Fibroblast of lung (primary cell): Measurements from ENCODE around the gene RASSF4. TPM values are rescaled to one million over a fixed set of nuclear protein-coding genes. Genes with fewer than 3 reads are reported as not detected.

Experiments used
- DNase-seq, 2 donors: peaks; one replicate each; pipeline versions ENCODE4 v3.0.0 to v3.0.0-alpha.2; 2010; ENCODE audit warnings: low read depth in 2 of 2
- H2AFZ ChIP-seq: 2 replicates; pipeline ENCODE4 v1.5.1; 2012; ENCODE audit warnings: low read length, control low read depth, inconsistent platforms
- H3K27ac ChIP-seq: 2 replicates; pipeline ENCODE4 v1.5.1; 2011; ENCODE audit warnings: low read length, control low read depth; ENCODE audit not compliant: insufficient read depth
- H3K27me3 ChIP-seq: 2 replicates; pipeline ENCODE4 v1.5.1; 2011; ENCODE audit warnings: mild to moderate bottlenecking, low read length; ENCODE audit not compliant: control insufficient read depth, insufficient read depth
- H3K36me3 ChIP-seq: 2 replicates; pipeline ENCODE4 v1.5.1; 2011; ENCODE audit warnings: low read length; ENCODE audit not compliant: control insufficient read depth, insufficient read depth
- H3K4me1 ChIP-seq: 2 replicates; pipeline ENCODE4 v1.5.1; 2011; ENCODE audit warnings: low read length; ENCODE audit not compliant: control insufficient read depth, insufficient read depth; ENCODE audit errors: extremely low read depth
- H3K4me2 ChIP-seq: 2 replicates; pipeline ENCODE4 v1.5.1; 2011; ENCODE audit warnings: low read length, control low read depth; ENCODE audit not compliant: insufficient read depth; ENCODE audit errors: extremely low read depth
- H3K4me3 ChIP-seq, 4 experiments: fragments of 200-600 bp in 1 of 4; sonication (generic) in 1 of 4; replicated peaks in 1 of 4; 2 replicates each; pipeline ENCODE4 v1.5.1; 2011 to 2016; ENCODE audit warnings: low read length in 4 of 4, low read depth in 3 of 4, mild to moderate bottlenecking in 3 of 4, control low read depth in 2 of 4, inconsistent platforms in 1 of 4, mixed read lengths in 1 of 4; ENCODE audit not compliant: insufficient read depth in 1 of 4; ENCODE audit errors: control extremely low read depth in 1 of 4
- H3K79me2 ChIP-seq: 2 replicates; pipeline ENCODE4 v1.5.1; 2012; ENCODE audit warnings: mild to moderate bottlenecking, low read length, inconsistent platforms; ENCODE audit not compliant: control insufficient read depth, insufficient read depth
- H3K9ac ChIP-seq: 2 replicates; pipeline ENCODE4 v1.5.1; 2011; ENCODE audit warnings: mild to moderate bottlenecking, low read length, control low read depth; ENCODE audit not compliant: insufficient read depth
- H3K9me3 ChIP-seq: 2 replicates; pipeline ENCODE4 v1.5.1; 2012; ENCODE audit warnings: low read depth, low read length; ENCODE audit not compliant: control insufficient read depth, insufficient read depth
- H4K20me1 ChIP-seq: 2 replicates; pipeline ENCODE4 v1.5.1; 2011; ENCODE audit warnings: low read length; ENCODE audit not compliant: control insufficient read depth, insufficient read depth; ENCODE audit errors: extremely low read depth
- CTCF ChIP-seq, 2 donors: IDR thresholded peaks in 1 of 2; conservative IDR thresholded peaks in 1 of 2; 1 replicate in 1 of 2; 2 replicates in 1 of 2; pipeline ENCODE4 v1.5.1; 2011 to 2012; ENCODE audit warnings: low read length in 2 of 2, control low read depth in 1 of 2, inconsistent platforms in 1 of 2, low read depth in 1 of 2, mild to moderate bottlenecking in 1 of 2
- EZH2 ChIP-seq: IDR thresholded peaks from 2 replicates; pipeline ENCODE4 v1.5.1; 2012; ENCODE audit warnings: low read length, control low read depth, mild to moderate bottlenecking; ENCODE audit errors: missing control alignments
- polyA plus RNA-seq, 2 donors: library from polyadenylated mRNA; depleted of rRNA in 1 of 2; stranded (reverse) in 1 of 2; unstranded in 1 of 2; fragments of >200 nt; gene quantifications; 2 replicates each; pipeline ENCODE4 v1.2.1, GENCODE V29; 2011 to 2012; ENCODE audit warnings: missing spikeins in 1 of 2
- total RNA-seq: library from RNA; depleted of rRNA; stranded (reverse); fragments of >200 nt; gene quantifications from 2 replicates; pipeline ENCODE4 v1.2.1, GENCODE V29; 2014

Gene RASSF4
- total and polyA plus RNA-seq, 2 donors (not counting 1 experiment from before 2014, with no cell fraction given) = 6.4 to 11.4 TPM

- Histone ChIP-seq H3K36me3 (peaks cover 4% of the 10 kb centered on the region), H3K4me3 (peak overlapping the region; percentile 16 to 51 (median 36)), H3K4me1 (peaks cover 22% of the 10 kb centered on the region), H4K20me1 (no peaks in the 10 kb centered on the region), H3K79me2 (peaks cover 7% of the 10 kb centered on the region), H3K9me3 (no peaks in the 10 kb centered on the region), H3K9ac (peak overlapping the region; percentile 49), H2AFZ (peak overlapping the region; percentile 49), H3K4me2 (peak overlapping the region; percentile 92), H3K27ac (peak overlapping the region; percentile 7), H3K27me3 (no peaks in the 10 kb centered on the region)
- TF ChIP-seq CTCF (conservative IDR thresholded peaks at IDR 0.05 in 1 of 2, IDR thresholded peaks at IDR 0.05 in 1 of 2; ENCODE audit: low read depth in 1 of 2, low read length in 2 of 2) (peak; percentile 52 to 93), EZH2 (no peak)
- DNase-seq = peak; percentile 47 to 54
Observed at GRCh38 chr10:44974628-44975430, 15.2 kb downstream of the RASSF4 start.

- Histone ChIP-seq H3K36me3 (peaks cover 4% of the 10 kb centered on the region), H3K27me3 (no peaks in the 10 kb centered on the region), H4K20me1 (no peaks in the 10 kb centered on the region), H3K9ac (no peak overlapping the region), H3K4me1 (peaks cover 29% of the 10 kb centered on the region), H3K9me3 (no peaks in the 10 kb centered on the region), H3K4me3 (peak overlapping the region in 1 of 4 experiments; percentile 85), H3K27ac (no peak overlapping the region), H2AFZ (no peak overlapping the region), H3K79me2 (peaks cover 7% of the 10 kb centered on the region), H3K4me2 (peak overlapping the region; percentile 57)
- no peak for TF ChIP-seq EZH2
- no peak for TF ChIP-seq CTCF (conservative IDR thresholded peaks at IDR 0.05 in 1 of 2, IDR thresholded peaks at IDR 0.05 in 1 of 2; ENCODE audit: low read depth in 1 of 2, low read length in 2 of 2)
- DNase-seq = peak; percentile 46 to 86
Observed at GRCh38 chr10:44975431-44976331, 16.1 kb downstream of the RASSF4 start.
